K562 (cell line): ENCODE measurements around the gene HOXC10. TPM values are rescaled to one million over a fixed set of nuclear protein-coding genes. Genes with fewer than 3 reads are reported as not detected.

ENCODE experiments used
- ARID4B ChIP-seq: sonication (generic); formaldehyde crosslinking; IDR thresholded peaks from 2 replicates; pipeline ENCODE4 v1.8.0; 2022; ENCODE audit warnings: mild to moderate bottlenecking, missing genetic modification reagents
- CEBPB ChIP-seq: fragments of 450-650 bp; IDR thresholded peaks from 2 replicates; pipeline ENCODE4 v1.6.1; 2016; ENCODE audit warnings: missing genetic modification characterization, missing compliant biosample characterization
- FOXK2 ChIP-seq, 2 experiments: fragments of 450-650 bp; IDR thresholded peaks in 1 of 2; conservative IDR thresholded peaks in 1 of 2; 2 replicates each; pipeline ENCODE4 v1.6.1; 2016; ENCODE audit warnings: low read depth in 2 of 2, mild to moderate bottlenecking in 1 of 2
- GMEB1 ChIP-seq: fragments of 250-450 bp; sonication (Bioruptor Pico); IDR thresholded peaks from 2 replicates; pipeline ENCODE4 v1.4.0; 2020; ENCODE audit warnings: mild to moderate bottlenecking
- HMG20B ChIP-seq: fragments of 250-450 bp; sonication (Bioruptor Pico); IDR thresholded peaks from 2 replicates; pipeline ENCODE4 v1.5.0; 2021; ENCODE audit warnings: mild to moderate bottlenecking
- MEF2A ChIP-seq: IDR thresholded peaks from 2 replicates; pipeline ENCODE4 v1.6.1; 2011; ENCODE audit warnings: low read depth, mild to moderate bottlenecking, low read length, moderate library complexity; ENCODE audit not compliant: control insufficient read depth
- NKRF ChIP-seq: fragments of 450-650 bp; IDR thresholded peaks from 2 replicates; pipeline ENCODE4 v1.6.1; 2016; ENCODE audit warnings: borderline replicate concordance
- PHF20 ChIP-seq: fragments of 450-650 bp; IDR thresholded peaks from 2 replicates; pipeline ENCODE4 v1.6.1; 2018; ENCODE audit not compliant: partially characterized antibody
- POLR2G ChIP-seq: fragments of 200-400 bp; formaldehyde crosslinking; IDR thresholded peaks from 2 replicates; pipeline ENCODE4 v1.6.1; 2017; ENCODE audit warnings: low read depth, mild to moderate bottlenecking, antibody characterized with exemption, low read length, moderate library complexity
- RBFOX2 ChIP-seq: fragments of 200-400 bp; formaldehyde crosslinking; IDR thresholded peaks from 2 replicates; pipeline ENCODE4 v1.6.1; 2017; ENCODE audit warnings: low read depth, mild to moderate bottlenecking, low read length, moderate library complexity
- TEAD1 ChIP-seq, 2 experiments: fragments of 450-650 bp in 1 of 2; sonication (generic) in 1 of 2; formaldehyde crosslinking; IDR thresholded peaks; 2 replicates each; pipeline versions ENCODE4 v1.4.0 to v1.8.0; 2020 to 2022; ENCODE audit warnings: mild to moderate bottlenecking in 2 of 2, missing genetic modification reagents in 1 of 2
- XRCC5 ChIP-seq: fragments of 200-400 bp; formaldehyde crosslinking; IDR thresholded peaks from 2 replicates; pipeline ENCODE4 v1.6.1; 2017; ENCODE audit warnings: low read depth, mild to moderate bottlenecking, low read length
- ZBTB7A ChIP-seq: IDR thresholded peaks from 2 replicates; pipeline ENCODE4 v1.6.1; 2011; ENCODE audit warnings: low read depth, mild to moderate bottlenecking, low read length, moderate library complexity, borderline replicate concordance; ENCODE audit not compliant: control insufficient read depth
- ZNF23 ChIP-seq: fragments of 250-450 bp; sonication (Bioruptor Pico); IDR thresholded peaks from 2 replicates; pipeline ENCODE4 v1.4.0; 2020; ENCODE audit warnings: mild to moderate bottlenecking
- ZNF511 ChIP-seq: sonication (generic); formaldehyde crosslinking; IDR thresholded peaks from 2 replicates; pipeline ENCODE4 v1.8.0; 2022; ENCODE audit warnings: mild to moderate bottlenecking, missing genetic modification reagents
- ZNF707 ChIP-seq: fragments of 250-450 bp; sonication (Bioruptor Pico); conservative IDR thresholded peaks from 2 replicates; pipeline ENCODE4 v1.8.0; 2022; ENCODE audit warnings: inconsistent platforms, mild to moderate bottlenecking, moderate library complexity
- polyA plus RNA-seq, 8 experiments: library from polyadenylated mRNA; depleted of rRNA in 4 of 8; stranded (reverse) in 5 of 8; unstranded in 3 of 8; fragments of >200 nt; fragmentation: Nextera tagmentation in 2 of 8; fragmentation: Illumina TruSeq in 1 of 8; extraction: Ambion mirVana in 2 of 8; extraction: Trizol in 1 of 8; gene quantifications; 2 replicates each; pipeline versions ENCODE4 v1.2.1 to v1.2.3, GENCODE V29; 2011 to 2014; ENCODE audit warnings: inconsistent platforms in 1 of 8, missing spikeins in 1 of 8
- total RNA-seq, 7 experiments: library from RNA; depleted of rRNA in 6 of 7; stranded (reverse); fragments of >200 nt in 6 of 7; fragmentation: Illumina TruSeq in 2 of 7; extraction: Trizol in 2 of 7; gene quantifications; 2 replicates each; pipeline versions ENCODE4 v1.2.1 to v1.2.3, GENCODE V29; 2011 to 2021; ENCODE audit warnings: low replicate concordance in 1 of 7

HOXC10 gene
- total and polyA plus RNA-seq, 9 of the 15 experiments (the other 6 are each of a cell fraction or from before 2014, with no cell fraction given) = 0.13 to 0.77 (median 0.35) TPM; not detected in 2

GRCh38 chr12:53995378-53996239, 10.7 kb downstream of the HOXC10 start (continued):
- TF ChIP-seq ZNF511 (CRISPR knock-in tag) = no peak
- peak; percentile 59; the same call in 1 of the 2 replicates for TF ChIP-seq MEF2A
- TF ChIP-seq ZBTB7A = peak; percentile 86; the same call in 1 of the 2 replicates
- TF ChIP-seq FOXK2 (conservative IDR thresholded peaks at IDR 0.05 in 1 of 2, IDR thresholded peaks at IDR 0.05 in 1 of 2; ENCODE audit: low read depth in 2 of 2) = peak in 1 of 2 experiments; percentile 7; a peak in 1 of 4 replicates
- peak; percentile 63; the same call in 1 of the 2 replicates for TF ChIP-seq ARID4B (CRISPR knock-in tag)
- peak; percentile 62 for TF ChIP-seq CEBPB (tag)
- TF ChIP-seq NKRF = peak; percentile 68; the same call in 1 of the 2 replicates
- TF ChIP-seq PHF20 = peak; percentile 65
- TF ChIP-seq RBFOX2 = peak; percentile 88
- no peak for TF ChIP-seq HMG20B (CRISPR knock-in tag)
- peak; percentile 20; the same call in 1 of the 2 replicates for TF ChIP-seq XRCC5
- no peak for TF ChIP-seq ZNF23 (CRISPR knock-in tag)
- peak; percentile 43 to 87; a peak in 2 of 4 replicates for TF ChIP-seq TEAD1 (CRISPR knock-in tag; IDR thresholded peaks at IDR 0.05)
- TF ChIP-seq GMEB1 (CRISPR knock-in tag) = peak; percentile 16; the same call in 1 of the 2 replicates
- TF ChIP-seq POLR2G = peak; percentile 95
- no peak for TF ChIP-seq ZNF707 (CRISPR knock-in tag)
